GM18907 (cell line): ENCODE data around the gene MYRIP.

ENCODE experiments used
- ATAC-seq: cut with Tn5 transposase; IDR thresholded peaks from one replicate; pipeline ENCODE4 v1.9.1; 2021; ENCODE audit warnings: mild to moderate bottlenecking, moderate library complexity; ENCODE audit not compliant: unreplicated experiment

Gene MYRIP

GRCh38 chr3:39962581-39962980, 153.2 kb downstream of the MYRIP start:
- no peak for ATAC-seq

DNA sequence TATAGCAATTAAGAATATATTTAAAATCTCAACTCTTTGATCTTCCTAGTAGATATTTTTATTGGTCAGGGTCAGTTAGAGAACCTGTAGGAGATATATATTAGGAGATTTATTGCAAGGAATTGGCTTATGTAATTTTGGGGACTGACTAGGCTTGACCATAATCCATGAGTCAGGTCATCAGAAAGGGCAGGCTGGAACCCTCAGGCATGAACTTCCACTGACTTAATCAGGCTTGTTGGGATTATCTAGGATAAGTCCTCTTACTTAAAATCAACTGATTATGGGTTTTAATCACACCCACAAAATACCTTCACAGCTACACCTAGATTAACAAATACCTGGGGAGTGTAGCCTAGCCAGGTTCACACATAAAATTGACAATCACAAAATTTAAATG, 156.1 kb downstream of the MYRIP start:
- ATAC-seq: no peak

DNA sequence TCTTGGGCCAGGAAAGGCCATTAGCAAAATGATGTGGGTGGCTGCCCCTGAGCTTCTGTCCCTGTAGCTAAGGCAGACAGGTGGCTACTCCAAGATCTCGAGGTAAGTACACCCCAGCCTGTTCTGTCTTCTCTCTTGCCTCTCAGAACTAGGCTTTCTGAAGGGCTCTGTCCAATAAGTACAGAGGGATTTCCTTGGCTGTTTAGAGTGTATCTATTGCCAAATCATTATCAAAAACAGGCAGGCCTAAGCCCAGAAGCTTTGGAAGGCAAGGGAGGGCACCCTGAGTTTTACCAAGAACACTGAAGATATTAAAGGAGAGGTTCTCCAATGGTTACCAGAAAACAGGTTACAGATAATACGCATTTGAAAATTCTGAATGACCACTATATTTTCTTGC, 156.6 kb downstream of the MYRIP start:
- no peak for ATAC-seq

DNA sequence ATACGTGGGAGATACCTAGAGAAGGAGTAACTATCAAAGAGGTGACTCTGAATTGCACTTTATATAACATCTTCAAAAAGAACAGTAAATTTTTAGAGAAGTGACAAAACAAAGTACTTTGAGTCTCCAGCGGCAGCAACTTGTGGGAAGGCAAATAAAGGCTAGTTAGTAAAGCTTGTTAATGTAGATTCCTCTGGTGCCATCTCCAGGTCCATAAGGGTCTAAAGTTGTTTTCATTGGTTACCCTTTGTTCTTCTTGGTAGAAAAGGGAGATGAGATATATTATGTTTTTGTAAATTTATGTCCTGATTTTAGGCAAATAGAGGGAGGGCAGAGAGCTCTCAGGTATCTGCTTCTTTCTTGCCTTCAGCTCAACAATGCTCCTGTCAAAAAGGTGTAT, 161.6 kb downstream of the MYRIP start:
- ATAC-seq: no peak

DNA sequence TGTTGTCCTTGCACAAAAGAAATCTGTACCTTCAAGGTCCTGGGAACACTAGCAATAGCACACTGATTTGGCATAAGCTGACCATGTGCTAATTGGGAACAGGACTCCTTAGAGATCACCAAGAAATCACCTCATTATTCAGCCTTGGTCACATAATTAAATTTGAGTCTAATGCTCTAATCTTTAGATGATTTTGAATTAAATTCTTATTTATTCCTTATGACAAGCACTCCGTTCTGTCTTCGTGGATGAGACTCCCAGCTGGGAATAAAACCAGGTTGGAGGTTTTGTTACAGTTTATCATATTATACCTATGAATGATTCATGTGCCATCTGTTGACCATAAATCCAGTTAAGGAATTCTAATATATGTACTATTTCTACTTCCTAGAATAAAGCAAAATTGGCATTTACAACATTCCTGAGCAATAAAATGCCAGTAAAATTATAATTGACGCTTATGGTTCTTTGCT, 162.2 kb downstream of the MYRIP start:
- no peak for ATAC-seq

DNA sequence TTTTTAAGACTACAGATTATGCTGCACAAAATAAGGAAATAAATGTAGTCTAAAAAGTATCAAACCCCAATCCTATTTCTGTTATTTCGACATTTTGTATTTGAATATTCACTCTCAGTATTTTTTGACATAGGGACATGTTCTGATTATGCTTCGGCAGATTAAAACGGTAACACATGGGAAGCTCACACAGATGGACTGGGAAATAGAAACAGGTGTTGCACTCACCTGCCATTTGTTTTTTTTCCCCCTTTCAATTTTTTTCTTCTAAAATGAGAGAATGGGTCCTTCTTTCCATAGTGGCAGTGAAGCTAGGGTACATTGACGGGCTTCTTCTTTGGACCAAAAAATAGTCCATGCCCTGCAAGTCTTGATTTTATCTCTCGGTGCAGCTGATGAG, 163.1 kb downstream of the MYRIP start:
- ATAC-seq: no peak

GRCh38 chr3:39977058-39977794, 167.8 kb downstream of the MYRIP start:
- no peak for ATAC-seq

DNA sequence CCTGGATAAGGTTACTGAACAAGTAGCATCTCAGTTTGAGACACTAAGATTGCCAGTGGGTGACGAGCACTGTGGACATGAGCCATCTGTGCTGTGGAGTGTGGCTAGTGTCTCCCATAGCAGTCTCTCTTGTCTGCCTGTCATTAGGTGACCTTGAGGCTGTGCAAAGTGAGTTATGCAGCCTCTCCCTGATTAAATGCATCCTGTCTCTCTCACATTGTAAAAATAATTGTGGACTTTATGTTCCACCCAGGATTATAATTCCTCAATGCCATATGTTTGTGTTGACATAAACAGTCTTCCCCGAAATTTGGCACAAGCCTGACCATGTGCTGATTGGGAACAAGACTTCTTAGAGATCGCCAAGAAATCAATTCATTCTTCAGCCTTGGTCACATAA, 168.9 kb downstream of the MYRIP start:
- no peak for ATAC-seq

GRCh38 chr3:39980058-39980457, 170.6 kb downstream of the MYRIP start:
- ATAC-seq: no peak

DNA sequence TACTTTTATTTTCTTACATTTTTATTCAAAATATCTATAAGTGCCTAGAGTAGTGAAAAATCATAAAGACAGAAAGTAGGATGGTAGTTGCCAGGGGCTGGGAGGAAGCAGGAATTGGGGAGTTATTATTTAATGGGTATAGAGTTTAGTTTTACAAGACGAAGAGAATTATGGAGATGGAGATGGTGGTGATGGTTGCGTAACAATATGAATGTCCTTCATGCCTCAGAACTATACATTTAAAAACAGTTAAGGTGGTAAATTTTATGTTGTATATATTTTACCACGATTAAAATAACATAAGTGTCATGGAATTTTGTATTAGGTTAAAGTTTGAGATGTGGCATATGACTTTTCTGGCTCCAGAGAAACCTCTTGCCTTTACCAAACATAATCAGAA, 171.4 kb downstream of the MYRIP start:
- ATAC-seq: no peak

- no peak for ATAC-seq
Measured at GRCh38 chr3:39981547-39982184, 172.3 kb downstream of the MYRIP start.

- no peak for ATAC-seq
Measured at GRCh38 chr3:39982665-39983357, 173.4 kb downstream of the MYRIP start.

GRCh38 chr3:39989746-39990145, 180.3 kb downstream of the MYRIP start:
- no peak for ATAC-seq

GRCh38 chr3:39990532-39990931, 181.1 kb downstream of the MYRIP start:
- ATAC-seq: no peak

DNA sequence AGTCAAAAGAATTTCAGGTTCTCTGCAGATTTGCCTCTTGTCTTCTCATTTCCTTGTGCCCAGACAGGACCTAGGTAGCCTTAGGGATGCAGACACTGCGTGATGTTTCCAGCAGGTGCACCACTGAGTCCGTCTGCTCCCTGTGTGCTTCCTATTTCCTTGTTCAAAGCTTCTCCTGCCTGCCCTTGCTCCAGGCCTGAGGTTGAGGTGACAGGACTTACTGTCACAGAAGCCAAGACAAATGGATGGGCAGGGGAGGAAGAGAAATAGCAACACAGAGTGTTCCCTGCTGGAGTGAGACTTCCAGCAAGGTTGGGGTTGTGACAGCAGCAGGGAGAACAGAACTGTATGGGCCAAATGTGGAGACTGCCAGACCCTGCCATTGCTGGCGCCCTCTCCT, 199.4 kb downstream of the MYRIP start:
- ATAC-seq: no peak

GRCh38 chr3:40009991-40010390, 200.6 kb downstream of the MYRIP start:
- ATAC-seq: no peak

DNA sequence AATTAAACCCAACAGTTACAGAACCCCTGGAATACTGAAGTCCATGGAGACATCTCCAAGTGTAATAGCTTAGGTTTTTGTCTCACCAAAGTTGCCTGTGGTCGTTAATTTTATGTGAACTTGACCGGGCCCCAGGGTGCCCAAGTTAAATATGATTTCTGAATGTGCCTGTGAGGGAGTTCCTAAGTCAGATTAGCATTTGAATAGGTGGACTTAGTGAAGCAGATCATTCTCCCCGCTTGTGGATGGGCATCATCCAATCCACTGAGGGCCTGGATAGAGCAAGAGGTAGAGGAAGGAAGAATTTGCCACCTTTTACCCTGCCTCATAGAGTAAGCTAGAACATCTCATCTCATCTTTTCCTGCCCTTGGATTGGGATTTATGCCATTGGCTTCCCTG, 203.0 kb downstream of the MYRIP start:
- no peak for ATAC-seq

GRCh38 chr3:40016391-40016790, 207.0 kb downstream of the MYRIP start:
- no peak for ATAC-seq

DNA sequence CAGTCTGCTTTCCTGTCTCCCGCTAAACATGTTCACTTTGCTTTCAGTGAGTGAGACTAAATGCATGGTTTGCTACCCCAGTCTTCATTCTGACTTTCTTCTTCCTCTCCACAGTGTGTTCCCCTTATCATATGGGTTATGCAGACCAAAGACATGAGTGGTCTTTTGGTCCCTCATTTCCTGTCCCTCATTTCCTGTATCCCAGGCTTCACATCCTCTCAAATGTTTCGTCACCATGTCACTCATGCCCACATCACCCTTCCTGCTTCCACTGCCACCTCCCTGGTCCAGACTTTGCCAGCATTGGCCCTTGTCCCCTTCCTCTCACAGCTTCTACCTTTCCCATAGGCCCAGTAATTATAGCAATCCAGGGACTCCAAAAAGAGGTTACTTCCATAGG, 209.0 kb downstream of the MYRIP start:
- no peak for ATAC-seq

DNA sequence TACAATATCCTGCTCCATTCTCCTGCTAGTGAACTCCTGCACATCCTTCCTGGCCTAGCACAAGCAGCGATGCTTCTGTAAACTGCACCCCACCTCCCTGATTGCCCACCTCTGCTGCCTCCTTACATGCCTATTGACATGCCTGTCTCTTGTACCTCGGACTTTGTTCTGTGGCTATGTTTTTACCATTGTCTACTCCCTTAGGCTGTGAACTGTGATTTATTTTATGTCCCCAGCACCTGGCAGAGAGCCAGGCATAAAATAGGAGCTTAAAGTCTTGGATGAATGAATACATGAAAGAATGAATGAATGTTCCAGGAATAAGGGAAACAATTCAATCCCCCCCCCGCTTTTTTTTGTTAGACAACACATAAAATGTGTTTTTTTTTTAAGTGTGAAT, 210.0 kb downstream of the MYRIP start:
- ATAC-seq: no peak

DNA sequence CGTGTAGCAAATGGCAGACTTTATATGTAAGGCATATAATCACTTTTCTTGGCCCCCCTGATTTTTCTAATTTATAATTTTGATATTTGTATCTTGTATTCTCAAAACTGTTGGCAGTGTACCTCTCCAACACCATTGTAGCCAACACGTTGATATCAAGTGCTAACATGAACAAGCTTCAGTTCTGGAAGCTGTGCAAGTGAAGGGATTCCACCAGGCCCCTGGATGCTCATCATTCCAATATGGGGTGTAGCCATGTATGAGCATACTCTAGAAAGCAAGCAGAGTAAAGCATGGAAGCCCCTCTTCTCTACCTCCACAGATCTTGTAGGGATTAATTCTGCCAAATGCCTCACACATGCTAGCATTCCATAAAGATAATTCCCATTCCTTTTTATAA, 211.3 kb downstream of the MYRIP start:
- ATAC-seq: no peak

DNA sequence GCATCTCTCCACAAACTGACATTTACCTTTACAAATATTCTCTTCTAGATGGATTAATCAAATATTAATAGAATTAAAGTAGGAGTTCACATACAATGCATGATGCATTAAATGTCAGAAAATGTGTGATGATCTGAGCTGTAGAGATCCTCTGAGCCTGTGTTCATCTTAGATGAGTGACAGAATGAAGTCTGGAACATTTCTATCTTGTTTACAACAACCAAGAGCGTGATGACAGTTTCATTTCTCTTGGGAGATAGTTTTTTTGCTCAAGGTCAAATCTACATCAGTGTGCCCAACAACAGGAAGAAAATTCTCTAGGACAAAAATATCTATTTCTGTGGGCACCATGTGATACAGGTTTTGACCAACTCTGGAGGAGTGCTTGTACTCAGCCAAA, 211.9 kb downstream of the MYRIP start:
- ATAC-seq: no peak
